ENCODE results near the gene CNKSR2.
"Not testable (repeated sequence)": the region's sequence is repeated elsewhere in the genome, so short reads cannot be mapped to it uniquely, and the experiment has no call there.

Gene CNKSR2

GRCh38 chrX:21457718-21458117 is 83.5 kb downstream of the CNKSR2 start:
- no peak for DNase-seq

DNA sequence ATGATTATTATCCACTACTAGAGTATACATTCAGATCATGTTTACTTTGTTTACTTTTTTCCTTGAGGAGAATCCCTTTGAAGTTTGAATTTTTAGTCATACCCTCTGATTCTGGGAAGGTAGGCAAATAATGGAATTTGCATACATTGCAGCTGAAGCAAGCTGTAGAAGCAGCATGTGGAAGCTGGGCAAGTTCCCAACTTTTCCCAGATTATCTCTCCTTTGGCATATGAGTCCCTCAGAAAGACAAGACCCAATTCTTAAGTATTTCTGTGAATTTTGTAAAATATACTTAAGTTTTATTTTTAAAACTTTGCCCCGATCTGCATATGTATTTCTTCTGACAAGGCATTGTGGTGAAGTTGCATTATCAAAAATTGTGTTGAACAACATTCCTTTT is 94.9 kb downstream of the CNKSR2 start:
- DNase-seq: no peak

- no peak for DNase-seq
Observed at GRCh38 chrX:21476909-21477308, 102.7 kb downstream of the CNKSR2 start.

DNA sequence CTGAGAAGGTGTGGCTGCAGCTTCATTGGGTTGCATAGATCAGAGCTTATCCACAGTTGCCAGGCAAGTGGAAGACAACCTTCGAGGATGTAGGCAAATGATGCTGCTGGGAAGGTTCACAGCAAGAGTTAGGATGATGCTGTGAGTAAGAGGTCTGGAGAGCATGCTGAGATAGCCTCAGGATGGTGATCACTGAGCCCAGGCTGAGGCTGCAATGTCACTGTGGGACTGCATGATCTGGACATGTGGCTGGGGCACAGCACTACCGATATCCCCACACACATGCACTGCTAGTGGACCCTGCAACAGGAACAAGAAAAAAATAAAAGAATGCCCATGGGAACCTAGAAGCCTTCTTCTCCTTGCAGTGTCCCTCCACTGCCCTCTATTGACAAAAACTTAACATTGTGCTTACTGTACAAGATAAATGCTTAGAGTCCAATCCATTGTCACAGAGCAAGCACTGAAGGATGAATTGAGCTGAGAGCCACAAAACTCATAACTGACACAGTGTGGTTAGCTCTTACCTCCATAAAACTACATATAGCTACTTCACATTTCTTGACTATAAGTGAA is 105.6 kb downstream of the CNKSR2 start:
- DNase-seq: peak; percentile 40

DNA sequence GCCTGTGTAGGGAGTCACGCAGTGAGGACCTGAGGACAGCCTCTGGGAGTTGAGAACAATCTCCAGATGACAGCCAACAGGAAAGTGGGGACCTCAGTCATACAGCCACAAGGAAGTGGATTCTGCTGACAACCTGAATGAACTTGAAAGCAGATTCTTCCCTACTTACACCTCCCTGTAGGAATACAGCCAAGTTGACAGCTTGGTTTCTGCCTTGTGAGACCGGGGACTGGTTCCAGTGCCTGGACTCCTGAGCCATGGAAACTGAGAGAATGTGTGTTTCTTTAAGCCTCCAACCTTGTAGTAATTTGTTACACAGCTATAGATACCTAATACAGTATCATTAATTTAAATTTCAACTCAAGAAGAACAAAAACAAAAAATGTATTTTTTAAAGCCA is 107.5 kb downstream of the CNKSR2 start:
- no peak for DNase-seq

DNA sequence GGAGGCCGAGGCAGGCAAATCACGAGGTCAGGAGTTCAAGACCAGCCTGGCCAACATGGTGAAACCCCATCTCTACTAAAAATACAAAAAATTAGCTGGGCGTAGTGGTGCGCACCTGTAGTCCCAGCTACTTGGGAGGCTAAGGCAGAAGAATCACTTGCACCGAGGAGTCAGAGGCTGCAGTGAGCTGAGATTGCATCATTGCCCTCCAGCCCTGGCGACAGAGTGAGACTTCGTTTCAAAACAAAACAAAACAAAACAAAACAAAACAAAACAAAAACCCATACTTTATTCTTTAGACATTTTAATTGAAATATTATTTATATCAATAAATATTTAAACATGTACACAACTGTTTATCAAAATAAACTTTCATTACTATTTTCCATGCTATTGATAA is 109.8 kb downstream of the CNKSR2 start:
- DNase-seq: not testable (repeated sequence)

DNA sequence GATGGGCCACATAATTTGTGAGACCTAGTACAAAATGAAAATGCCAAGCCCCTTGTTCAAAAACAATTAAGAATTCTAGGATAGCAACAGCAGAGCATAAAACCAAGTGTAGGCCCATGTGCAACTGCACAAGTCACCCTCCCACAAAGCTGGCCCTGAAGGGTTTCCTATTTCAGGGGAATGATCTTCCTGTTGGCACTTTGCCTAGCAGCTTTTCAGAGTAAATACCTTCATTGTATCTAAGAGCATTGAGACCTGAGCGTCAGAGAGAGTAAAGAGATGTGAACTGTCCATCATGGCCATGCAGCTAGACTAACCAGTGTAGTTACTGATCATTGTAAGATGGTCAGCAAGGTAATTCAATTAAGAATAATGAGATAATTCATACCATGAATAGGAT is 113.6 kb downstream of the CNKSR2 start:
- DNase-seq: no peak

- no peak for DNase-seq
Observed at GRCh38 chrX:21490341-21490740, 116.1 kb downstream of the CNKSR2 start.

DNA sequence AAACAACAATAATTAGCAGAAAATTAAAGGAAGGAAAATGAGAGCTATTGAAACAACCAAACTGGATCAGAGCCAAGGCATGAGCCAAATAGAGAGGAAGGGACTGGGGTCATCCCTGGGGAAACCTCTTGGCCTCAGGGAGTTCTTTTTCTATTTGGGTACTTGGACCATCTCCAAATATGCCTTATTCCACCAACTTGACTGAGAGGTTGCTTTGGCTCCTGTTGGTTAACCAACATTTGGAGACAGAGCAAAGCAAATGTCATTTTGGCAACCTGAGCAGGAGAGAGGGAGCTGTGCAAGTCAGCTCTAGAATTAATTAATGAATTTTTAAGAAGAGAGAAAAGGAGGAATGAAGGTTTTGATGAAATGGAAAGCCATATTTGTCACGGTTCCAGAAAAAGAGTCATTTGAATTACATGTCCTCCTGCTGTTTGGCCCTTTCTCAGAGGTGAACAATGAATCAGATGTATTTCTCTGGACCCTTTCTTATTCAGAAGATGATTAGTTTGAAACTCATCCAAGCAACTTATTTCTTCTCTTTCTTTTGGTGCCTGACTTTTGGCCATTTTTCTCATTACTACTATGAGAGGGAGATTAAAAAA is 119.1 kb downstream of the CNKSR2 start:
- DNase-seq: no peak

DNA sequence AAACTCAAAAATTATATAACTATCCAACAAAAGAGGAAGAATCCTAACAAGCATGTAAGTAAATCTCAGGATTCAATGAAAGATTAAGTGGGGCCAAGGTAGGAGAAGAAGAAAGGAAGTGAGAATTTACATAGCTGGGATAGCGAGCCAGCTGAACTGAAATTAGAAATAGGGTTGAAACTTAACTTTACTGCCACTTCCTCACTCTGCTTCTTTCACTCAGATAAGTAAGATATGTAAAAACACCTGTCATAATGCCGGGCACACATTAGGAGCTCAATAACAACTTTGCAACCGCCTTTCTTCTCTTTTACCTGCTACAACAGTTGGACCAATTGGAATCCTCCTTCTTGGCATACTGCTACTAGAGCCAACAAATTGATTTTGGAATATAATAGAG is 129.4 kb downstream of the CNKSR2 start:
- DNase-seq: no peak

DNA sequence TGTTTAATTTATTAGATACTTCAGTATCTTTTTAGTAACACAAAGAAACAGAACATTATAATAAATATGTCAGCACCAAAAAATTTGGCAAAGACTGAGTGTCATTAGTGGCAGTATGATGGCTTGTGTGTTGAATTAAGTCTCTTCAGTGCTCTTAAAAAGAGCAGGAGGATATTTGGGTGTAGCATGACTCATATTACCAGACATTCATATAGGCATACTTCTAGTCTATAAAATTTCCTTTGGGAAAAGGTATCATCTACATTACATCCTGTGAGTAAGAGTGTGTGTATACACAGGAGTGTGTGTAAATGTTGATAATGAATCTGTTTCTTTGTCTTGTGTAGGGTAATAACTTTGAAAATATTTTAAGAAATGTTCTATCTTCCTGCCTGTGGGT is 135.7 kb downstream of the CNKSR2 start:
- no peak for DNase-seq

- no peak for DNase-seq
Observed at GRCh38 chrX:21524008-21524407, 149.8 kb downstream of the CNKSR2 start.

GRCh38 chrX:21528076-21528475 is 153.9 kb downstream of the CNKSR2 start:
- no peak for DNase-seq

DNA sequence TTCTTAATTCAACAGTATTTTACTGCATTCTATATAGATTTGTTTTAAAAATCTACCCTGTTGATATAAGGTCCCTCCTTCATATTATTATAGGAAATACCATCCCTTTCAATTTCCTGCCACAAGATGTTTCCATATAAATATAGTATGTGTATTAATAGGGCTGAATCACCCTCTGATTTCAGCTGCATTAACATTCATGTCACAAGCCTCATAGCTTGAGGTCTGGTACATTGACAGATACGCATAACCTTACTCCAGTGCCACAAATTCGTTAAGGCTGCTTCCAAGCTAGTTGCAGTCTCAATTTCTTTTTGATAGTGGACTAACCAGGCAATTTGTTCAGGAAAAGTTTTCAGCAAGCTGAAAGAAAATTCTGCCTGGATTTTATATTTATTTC is 155.6 kb downstream of the CNKSR2 start:
- no peak for DNase-seq

DNA sequence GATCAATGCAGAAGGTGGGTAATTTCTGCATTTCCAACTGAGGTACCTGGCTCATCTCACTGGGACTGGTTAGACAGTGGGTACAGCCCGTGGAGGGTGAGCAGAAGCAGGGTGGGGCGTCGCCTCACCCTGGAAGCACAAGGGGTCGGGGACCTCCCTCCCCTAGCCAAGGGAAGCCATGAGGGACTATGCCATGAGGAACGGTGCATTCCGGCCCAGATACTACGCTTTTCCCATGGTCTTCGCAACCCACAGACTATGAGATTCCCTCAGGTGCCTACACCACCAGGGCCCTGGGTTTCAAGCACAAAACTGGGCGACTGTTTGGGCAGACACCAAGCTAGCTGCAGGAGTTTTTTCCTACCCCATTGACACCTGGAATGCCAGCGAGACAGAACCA is 170.4 kb downstream of the CNKSR2 start:
- not testable (repeated sequence) for DNase-seq

DNA sequence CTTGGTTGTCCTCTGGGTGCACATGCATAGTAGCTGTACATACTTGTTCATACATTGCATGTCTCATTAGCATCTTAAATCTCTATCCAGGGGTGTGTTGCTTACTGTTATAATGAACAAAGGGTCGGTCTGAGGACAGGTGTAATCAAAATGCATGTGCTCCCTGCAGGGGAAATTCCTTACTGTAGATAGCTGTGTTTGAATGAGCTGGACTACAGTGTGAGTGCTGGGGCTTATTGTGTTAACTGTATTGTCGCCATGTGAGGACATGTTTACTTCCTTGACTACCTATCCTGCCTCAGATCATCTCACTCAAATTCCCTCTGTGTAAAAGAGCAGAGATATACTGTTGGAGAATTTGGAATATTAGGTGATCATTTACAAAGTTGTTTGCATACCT is 185.2 kb downstream of the CNKSR2 start:
- no peak for DNase-seq

DNA sequence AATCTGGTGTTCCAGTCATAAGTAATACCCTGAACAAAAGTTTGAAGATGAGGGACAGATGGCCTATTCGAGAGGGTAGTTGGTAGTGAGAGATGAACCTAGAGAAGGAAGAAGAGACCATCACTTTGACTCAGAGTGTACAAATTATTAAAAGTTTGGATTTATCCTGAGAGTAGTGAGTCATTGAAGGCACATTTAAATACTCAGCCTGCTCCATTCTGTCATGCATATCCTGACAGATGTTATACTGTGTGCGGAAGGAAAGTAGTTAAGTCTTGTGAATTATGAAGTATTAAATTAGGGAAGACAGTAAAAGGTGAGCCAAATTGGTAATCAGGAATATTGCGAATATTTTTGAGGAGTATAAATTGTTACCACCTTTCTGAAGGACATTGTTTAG is 190.8 kb downstream of the CNKSR2 start:
- DNase-seq: no peak

DNA sequence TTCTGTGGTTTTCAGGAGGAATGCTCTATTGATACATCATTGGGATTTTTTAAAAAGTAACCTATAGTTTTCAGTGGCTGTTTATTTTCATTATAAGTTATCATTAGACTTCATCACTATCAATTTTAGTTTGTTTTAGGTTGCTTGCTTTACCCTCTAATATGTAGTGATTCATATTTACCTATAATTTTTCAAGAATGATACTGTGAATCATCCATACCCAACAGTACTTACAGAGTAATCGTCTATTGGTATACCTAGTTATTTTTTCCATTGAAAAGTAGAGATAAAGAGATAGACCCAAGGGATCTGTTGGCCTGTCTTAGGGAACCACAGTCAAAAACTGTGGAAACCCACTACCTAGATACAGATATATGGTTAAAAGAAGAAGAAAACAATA is 200.6 kb downstream of the CNKSR2 start:
- DNase-seq: no peak

GRCh38 chrX:21581479-21581878 is 207.3 kb downstream of the CNKSR2 start:
- no peak for DNase-seq

- no peak for DNase-seq
Observed at GRCh38 chrX:21586001-21586400, 211.8 kb downstream of the CNKSR2 start.

DNA sequence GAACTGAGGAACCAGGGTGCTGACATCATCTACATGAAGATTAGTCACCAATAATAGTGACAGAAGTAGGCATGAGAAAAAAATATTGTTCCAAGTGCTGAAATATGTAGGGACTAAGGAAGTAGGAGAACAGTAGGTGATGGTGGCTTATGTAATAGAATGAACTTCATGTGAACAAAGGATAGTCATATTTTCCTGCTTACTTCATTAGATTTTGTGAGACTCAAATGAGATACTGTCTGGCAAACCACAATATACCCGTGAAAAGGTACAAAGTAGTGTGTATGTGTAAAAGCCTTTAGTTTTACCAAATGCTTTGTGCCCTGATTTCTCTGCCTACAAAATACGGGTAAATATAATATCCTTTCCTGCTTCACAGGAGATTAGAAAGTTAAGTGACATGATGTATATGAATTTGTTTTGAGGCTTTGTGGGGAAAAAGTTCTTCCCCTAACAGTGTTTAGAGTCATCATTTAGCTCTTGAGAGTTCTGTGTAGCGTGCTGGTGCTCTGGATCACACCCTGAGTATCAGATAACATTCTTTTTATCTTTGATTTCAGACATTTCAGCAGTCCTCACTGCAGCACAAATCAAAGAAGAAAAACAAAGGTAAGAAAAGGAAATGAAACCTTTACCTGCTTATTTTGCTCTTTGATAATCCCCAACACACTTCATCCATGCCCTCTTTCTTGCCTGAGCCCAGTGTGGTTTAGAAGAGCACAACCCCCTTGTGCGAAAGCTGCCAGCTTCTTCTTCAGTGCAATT is 216.0 kb downstream of the CNKSR2 start:
- DNase-seq: no peak

- no peak for DNase-seq
Observed at GRCh38 chrX:21606002-21606401, 231.8 kb downstream of the CNKSR2 start.

DNA sequence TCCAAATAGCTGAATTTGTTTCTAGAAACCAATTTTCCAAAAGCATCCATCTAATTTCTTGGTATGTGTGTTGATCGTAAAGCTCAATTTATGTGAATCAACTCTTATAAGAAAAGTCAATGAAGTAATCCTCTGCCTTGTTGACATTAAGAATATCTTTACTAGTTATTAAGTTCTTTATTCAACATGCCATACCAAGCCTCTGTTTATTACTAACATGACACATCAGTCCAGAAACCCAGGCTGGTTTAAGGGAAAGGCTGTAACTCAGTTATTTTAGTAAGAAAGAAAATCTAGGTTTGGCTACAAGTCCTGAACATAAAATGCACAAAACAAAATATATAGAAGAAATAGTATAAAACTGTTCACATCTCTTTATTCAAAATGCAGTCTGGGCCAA is 235.9 kb downstream of the CNKSR2 start:
- no peak for DNase-seq

DNA sequence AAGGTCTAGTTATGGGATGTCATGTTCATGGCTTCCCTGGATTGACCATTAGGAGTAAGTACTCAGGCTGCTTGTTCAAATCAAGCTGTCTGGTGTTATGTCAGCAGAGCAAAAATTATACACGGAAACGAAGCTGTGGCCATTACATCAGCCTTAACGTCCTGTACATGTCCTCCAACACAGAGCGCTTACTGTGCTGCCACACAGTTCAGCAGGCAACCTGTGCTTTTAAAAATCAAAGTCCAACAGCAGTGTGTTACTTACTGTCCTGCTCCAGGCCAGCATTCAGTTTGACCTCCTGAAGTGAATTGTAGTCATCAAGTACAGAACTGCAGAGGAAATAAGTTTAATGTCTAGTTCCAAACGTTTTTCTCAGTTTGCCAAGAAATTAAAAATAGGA is 237.9 kb downstream of the CNKSR2 start:
- no peak for DNase-seq

GRCh38 chrX:21616386-21616785 is 242.2 kb downstream of the CNKSR2 start:
- no peak for DNase-seq
